HL-60 (cell line): Measurements from ENCODE around the gene NDUFA13.

Source experiments
- CTCF ChIP-seq: IDR thresholded peaks from one replicate; pipeline ENCODE4 v1.5.1; 2011; ENCODE audit warnings: low read length, control low read depth, inconsistent platforms; ENCODE audit not compliant: insufficient read depth
- SPI1 ChIP-seq: IDR thresholded peaks from 2 replicates; pipeline ENCODE4 v1.6.1; 2012; ENCODE audit warnings: low read depth, mild to moderate bottlenecking, borderline replicate concordance

- TF ChIP-seq SPI1, result no peak
- no peak for TF ChIP-seq CTCF
Observed at GRCh38 chr19:19539698-19540063, 23.7 kb downstream of the NDUFA13 start.
